Stimulated activated CD4-positive, alpha-beta T cell treated with anti-CD3 and anti-CD28 coated beads, Interleukin-1b, Interleukin-23, amount 100 ng/mL, for 24 hours (primary cell): ENCODE measurements around the gene LARP4.
"Not testable (repeated sequence)": the region's sequence is repeated elsewhere in the genome, so short reads cannot be mapped to it uniquely, and the experiment has no call there.

ENCODE experiments used
- DNase-seq, 4 experiments: peaks; one replicate each; pipeline ENCODE4 v3.0.0-alpha.2; 2020; ENCODE audit warnings: low read depth in 4 of 4, low spot score in 1 of 4

LARP4 gene

DNA sequence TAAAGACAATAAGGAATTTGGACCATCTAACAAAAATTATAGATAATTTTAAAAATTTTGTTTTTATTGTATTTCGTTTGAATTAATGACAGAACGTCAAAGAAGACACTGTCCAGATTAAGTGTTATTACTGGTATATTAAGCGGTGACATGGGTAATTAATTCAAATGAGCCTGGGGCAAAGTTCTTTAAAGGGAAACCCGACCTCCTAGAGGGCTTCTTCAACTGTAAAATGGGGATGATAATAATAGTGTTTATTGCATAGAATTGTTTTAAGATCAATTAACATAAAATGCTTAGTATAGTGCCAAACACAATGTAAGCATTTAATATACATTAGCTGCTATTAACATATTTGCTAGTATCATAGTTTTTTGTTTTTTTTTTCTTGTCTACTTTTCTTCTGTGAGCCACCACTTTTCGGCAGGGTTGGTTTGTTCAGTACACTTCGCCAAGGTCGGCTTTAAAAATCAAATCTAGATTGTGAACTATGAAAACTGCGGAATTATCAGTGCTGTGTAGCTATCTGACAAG is 514 bp upstream of the LARP4 start:
- DNase-seq = no peak

GRCh38 chr12:50401500-50402081 is 906 bp downstream of the LARP4 start:
- no peak for DNase-seq

DNA sequence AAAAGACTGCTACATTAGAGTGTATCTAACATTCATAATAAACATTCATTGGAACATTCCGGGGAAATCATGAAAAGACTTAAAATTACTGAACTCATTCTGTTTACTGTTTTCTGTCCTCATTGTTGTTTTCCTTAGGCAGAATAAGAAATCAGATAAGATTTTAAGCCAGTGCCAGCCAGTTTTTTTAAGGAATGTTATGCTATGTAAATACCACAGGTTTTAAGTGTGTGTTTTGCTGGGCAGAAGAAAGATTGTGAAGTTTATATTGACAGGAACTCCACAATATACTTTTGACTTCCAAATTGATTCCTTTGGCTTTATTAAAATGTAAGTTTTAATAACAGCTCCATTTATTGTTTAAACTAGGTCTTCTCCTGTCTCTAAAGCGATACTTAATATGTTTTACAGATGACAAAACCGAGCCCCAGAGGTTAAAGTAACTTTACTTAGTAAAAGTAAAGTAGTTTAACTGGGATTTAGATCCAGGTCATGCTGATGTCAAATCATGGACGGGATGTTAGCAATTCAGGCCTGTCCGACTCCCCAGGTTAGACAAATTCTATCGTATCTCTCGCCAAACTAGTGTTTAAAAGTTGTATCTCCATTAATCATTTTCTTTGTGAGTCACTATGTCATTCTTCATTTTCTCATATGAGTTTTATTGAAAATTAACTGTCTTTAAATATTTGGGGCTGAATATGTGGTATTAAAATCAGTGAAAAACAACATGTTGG is 1.7 kb downstream of the LARP4 start:
- DNase-seq = no peak

GRCh38 chr12:50403001-50403440 is 2.3 kb downstream of the LARP4 start:
- no peak for DNase-seq

DNA sequence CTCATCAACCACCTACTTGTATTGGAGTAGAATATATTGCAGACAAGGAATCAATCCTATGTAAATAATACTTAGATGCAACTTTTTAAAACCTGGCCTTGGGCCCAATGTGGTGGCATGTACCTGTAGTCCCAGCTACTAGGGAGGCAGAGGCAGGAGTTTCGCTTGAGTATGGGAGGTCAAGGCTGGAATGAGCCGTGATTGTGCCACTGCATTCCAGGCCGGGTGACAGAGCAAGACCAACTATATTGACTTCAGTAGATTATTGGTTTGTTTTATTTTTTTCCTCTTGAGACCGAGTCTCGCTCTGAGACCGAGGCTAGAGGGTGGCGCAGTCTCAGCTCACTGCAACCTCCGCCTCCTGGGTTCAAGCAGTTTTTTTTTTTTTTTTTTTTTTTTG is 3.6 kb downstream of the LARP4 start:
- no peak for DNase-seq

- no peak for DNase-seq
Measured at GRCh38 chr12:50411051-50411660, 10.5 kb downstream of the LARP4 start.

- no peak for DNase-seq
Measured at GRCh38 chr12:50415899-50416479, 15.3 kb downstream of the LARP4 start.

GRCh38 chr12:50419112-50419909 is 18.6 kb downstream of the LARP4 start:
- DNase-seq = no peak

DNA sequence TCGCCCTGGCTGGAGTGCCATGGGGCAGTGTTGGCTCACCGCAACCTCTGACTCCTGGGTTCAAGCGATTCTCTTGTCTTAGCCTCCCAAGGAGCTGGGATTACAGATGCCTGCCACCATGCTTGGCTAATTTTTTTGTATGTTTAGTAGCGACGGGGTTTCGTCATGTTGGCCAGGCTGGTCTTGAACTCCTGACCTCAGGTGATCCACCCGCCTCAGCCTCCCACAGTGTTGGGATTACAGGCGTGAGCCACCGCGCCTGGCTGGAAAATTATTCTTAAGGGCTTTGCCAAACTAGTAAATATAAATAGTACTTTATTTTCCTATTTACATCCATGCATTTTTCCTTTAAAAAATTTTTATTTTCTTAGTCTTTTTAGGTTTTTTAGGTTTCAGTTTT is 22.2 kb downstream of the LARP4 start:
- not testable (repeated sequence) for DNase-seq

- DNase-seq = not testable (repeated sequence)
Measured at GRCh38 chr12:50423342-50423741, 22.7 kb downstream of the LARP4 start.

DNA sequence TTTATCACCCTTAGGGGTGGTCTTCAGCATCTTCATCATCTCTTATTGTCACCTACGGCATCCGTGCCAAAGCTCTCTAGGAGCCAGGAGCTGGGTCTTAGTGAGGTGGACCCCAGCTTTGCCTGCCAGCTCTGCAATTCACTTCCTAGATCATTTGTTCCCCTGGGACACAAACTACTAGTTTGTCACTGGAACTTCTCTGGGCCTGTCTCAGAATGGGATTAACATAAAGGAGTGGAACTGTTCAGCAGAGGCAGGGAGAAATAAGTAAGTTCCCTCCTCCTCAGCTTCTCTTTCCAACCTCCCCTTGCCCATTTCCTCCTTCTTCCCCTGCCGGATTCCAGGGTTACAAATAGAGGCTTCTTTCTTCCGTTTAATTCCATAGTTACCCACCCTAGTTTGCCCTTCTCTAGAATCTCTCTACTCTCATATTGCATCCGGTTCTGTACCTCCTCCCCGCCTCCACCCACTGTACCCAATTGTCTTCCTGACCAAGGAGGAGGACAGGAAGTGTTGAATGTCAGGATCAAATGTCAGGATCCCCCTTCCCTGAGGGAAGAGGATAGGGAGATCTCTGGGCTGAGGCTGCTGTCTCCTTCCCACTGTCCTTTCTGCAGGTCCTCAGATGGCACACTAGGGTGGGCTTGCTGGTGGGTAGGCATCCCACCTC is 25.0 kb downstream of the LARP4 start:
- DNase-seq = no peak

GRCh38 chr12:50431656-50432055 is 31.0 kb downstream of the LARP4 start:
- not testable (repeated sequence) for DNase-seq

GRCh38 chr12:50440288-50440687 is 39.6 kb downstream of the LARP4 start:
- no peak for DNase-seq

- no peak for DNase-seq
Measured at GRCh38 chr12:50441763-50442162, 41.1 kb downstream of the LARP4 start.

GRCh38 chr12:50442178-50442908 is 41.7 kb downstream of the LARP4 start:
- DNase-seq = no peak

DNA sequence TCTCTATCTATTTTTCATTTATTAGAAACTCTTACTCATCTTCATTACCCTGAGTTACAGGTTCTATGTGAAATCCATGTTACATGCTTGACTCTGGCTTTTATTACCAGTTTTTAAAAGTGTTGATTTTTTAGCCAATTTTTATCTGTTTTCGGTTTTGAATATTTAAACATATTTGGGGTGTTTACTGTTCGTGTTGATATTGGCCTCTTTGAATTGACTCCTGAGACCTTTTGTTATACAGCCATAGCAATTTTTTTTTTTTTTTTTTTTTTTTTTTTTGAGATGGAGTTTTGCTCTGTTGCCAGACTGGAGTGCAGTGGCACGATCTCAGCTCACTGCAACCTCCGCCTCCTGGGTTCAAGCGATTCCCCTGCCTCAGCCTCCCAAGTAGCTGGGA is 49.0 kb downstream of the LARP4 start:
- not testable (repeated sequence) for DNase-seq

DNA sequence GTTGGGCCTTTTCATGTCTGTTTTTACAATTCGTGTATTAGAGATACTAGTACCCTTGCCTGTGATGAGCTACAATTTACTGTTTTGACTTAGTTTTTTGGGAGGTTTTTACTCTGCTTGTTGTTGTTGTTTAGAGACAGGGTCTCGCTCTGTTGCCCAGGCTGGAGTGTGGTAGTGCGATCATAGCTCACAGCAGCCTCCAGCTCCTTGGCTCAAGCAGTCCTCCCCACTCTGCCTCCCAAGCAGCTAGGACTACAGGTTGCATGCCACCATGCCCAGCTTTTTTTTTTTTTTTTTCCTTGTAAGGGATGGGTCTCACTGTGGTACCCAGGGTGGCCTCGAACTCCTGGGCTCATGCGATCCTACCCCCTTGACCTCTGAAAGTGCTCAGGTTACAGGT is 52.1 kb downstream of the LARP4 start:
- DNase-seq = no peak

DNA sequence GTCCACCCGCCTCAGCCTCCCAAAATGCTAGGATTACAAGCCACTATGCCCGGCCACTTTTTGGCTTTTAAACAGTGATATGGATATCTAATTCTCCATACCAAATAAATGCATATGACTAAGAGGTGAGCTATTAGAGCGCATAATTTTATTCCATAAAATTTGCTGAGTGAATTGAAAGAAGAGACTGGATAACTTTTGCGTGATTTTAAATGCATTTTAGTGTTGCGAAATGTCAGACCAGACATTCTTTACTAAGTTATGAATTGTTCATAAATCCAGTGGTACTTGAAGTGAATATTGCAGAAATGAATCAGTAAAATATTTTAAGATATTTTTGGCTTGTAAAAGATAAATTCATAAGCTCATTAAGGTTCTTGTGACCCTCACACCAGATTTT is 53.2 kb downstream of the LARP4 start:
- DNase-seq = no peak

DNA sequence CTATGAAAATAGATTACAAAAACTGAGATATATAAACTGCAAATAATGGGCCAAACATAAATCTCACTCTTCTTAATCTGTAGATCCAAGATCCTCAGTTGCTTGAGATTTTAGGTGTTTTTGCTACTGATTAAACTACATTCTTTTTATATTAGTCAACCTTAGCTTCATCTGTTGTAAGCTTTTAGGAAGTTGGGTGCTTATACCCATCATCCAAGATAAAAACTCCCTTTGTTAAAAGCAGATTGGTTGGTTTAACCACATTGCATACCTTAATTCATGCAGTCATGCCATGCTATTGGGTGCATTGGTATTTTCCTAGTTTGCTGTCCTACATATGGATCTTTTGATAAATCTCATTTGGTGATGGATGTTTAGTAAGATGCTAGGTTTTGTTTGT is 57.9 kb downstream of the LARP4 start:
- DNase-seq = no peak

GRCh38 chr12:50467439-50467838 is 66.8 kb downstream of the LARP4 start:
- no peak for DNase-seq
